ENCODE results near the gene EIF4G1. TPM values are rescaled to one million over a fixed set of nuclear protein-coding genes. Genes with fewer than 3 reads are reported as not detected.

EIF4G1 gene
- total and polyA plus RNA-seq, 2 of the 8 experiments (the other 6 are each of a cell fraction or from before 2014, with no cell fraction given) = 318 to 473 TPM

DNA sequence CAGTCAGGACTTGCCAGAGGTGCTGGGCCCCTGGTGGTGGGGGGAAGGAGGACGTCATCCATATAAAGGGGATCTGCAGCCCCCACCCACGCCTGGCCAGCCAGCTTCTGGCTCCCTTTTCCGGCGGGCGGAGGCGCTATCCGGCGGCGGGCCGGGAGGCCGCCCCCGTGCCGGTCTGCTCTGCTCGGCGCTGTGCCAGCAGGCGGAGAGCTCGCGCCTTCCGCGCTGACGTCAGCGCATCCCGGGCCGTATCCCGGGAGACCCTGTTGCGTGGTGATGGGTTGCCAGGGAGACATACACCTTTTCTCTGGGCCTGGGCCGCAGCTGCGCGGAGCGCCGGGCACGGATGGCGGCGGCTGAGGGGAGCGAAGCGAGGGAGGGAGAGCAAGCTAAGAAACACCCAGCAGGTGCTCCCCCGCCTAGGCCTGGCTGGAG, 24.1 kb downstream of the EIF4G1 start (continued):
- TF ChIP-seq, protein P1, sequence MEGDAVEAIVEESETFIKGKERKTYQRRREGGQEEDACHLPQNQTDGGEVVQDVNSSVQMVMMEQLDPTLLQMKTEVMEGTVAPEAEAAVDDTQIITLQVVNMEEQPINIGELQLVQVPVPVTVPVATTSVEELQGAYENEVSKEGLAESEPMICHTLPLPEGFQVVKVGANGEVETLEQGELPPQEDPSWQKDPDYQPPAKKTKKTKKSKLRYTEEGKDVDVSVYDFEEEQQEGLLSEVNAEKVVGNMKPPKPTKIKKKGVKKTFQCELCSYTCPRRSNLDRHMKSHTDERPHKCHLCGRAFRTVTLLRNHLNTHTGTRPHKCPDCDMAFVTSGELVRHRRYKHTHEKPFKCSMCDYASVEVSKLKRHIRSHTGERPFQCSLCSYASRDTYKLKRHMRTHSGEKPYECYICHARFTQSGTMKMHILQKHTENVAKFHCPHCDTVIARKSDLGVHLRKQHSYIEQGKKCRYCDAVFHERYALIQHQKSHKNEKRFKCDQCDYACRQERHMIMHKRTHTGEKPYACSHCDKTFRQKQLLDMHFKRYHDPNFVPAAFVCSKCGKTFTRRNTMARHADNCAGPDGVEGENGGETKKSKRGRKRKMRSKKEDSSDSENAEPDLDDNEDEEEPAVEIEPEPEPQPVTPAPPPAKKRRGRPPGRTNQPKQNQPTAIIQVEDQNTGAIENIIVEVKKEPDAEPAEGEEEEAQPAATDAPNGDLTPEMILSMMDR (IDR thresholded peaks at IDR 0.05; ENCODE audit: control extremely low read depth in 1 of 3, insufficient read depth in 1 of 3, low read depth in 1 of 3, low read length in 3 of 3) = 0 out of 4 replicates have a peak, but pooled peaks of 1 of the 3 experiments have one; percentile 7
- TF ChIP-seq POLR2A (IDR thresholded peaks at IDR 0.05; ENCODE audit: control extremely low read depth in 1 of 2, low read depth in 2 of 2, low read length in 2 of 2) = no peak
- TF ChIP-seq EZH2 (IDR thresholded peaks at IDR 0.05; ENCODE audit: low read depth, low read length, severe bottlenecking) = no peak
- no peak for TF ChIP-seq TAF7 (optimal IDR thresholded peaks at IDR 0.05; ENCODE audit: borderline replicate concordance, low read depth, low read length)
- TF ChIP-seq HDAC6 (IDR thresholded peaks at IDR 0.05; ENCODE audit: low read depth, low read length) = no peak
- TF ChIP-seq POLR2AphosphoS5 (IDR thresholded peaks at IDR 0.05; ENCODE audit: low read depth, low read length) = no peak
- TF ChIP-seq BACH1 (IDR thresholded peaks at IDR 0.05; ENCODE audit: low read length) = no peak
- peak; percentile 78 for TF ChIP-seq RFX5 (IDR thresholded peaks at IDR 0.05; ENCODE audit: borderline replicate concordance, low read depth, low read length)
- no peak for TF ChIP-seq TCF12 (IDR thresholded peaks at IDR 0.05; ENCODE audit: low read depth, low read length)
- no peak for TF ChIP-seq CHD1 (IDR thresholded peaks at IDR 0.05; ENCODE audit: low read depth, low read length)
- no peak for TF ChIP-seq CTBP2 (IDR thresholded peaks at IDR 0.05; ENCODE audit: borderline replicate concordance, insufficient read depth, insufficient read length, low read length)
- TF ChIP-seq CBX5 (IDR thresholded peaks at IDR 0.05; ENCODE audit: low read depth, low read length) = no peak
- no peak for TF ChIP-seq GTF2F1 (IDR thresholded peaks at IDR 0.05; ENCODE audit: borderline replicate concordance, low read depth, low read length)
- TF ChIP-seq, protein P2, sequence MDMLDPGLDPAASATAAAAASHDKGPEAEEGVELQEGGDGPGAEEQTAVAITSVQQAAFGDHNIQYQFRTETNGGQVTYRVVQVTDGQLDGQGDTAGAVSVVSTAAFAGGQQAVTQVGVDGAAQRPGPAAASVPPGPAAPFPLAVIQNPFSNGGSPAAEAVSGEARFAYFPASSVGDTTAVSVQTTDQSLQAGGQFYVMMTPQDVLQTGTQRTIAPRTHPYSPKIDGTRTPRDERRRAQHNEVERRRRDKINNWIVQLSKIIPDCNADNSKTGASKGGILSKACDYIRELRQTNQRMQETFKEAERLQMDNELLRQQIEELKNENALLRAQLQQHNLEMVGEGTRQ (IDR thresholded peaks at IDR 0.05; ENCODE audit: low read length) = no peak
- TF ChIP-seq KDM4A (IDR thresholded peaks at IDR 0.05; ENCODE audit: low read depth, low read length, severe bottlenecking) = no peak
- TF ChIP-seq MAFK (IDR thresholded peaks at IDR 0.05; ENCODE audit: low read depth, low read length) = no peak
- TF ChIP-seq SP4 (IDR thresholded peaks at IDR 0.05; ENCODE audit: low read length) = no peak
- no peak for TF ChIP-seq KDM1A (IDR thresholded peaks at IDR 0.05; ENCODE audit: borderline replicate concordance, low read length)

Measured in H1 (cell line).